Cardiac muscle cell (in vitro differentiated cells and primary cell): ENCODE data around the gene TSPEAR. TPM values are rescaled to one million over a fixed set of nuclear protein-coding genes. Genes with fewer than 3 reads are reported as not detected.

Experiments used
- DNase-seq, 2 donors: peaks; one replicate each; pipeline versions ENCODE4 v3.0.0 to v3.0.0-alpha.2; 2010 to 2017; ENCODE audit warnings: low read depth in 1 of 2, low spot score in 1 of 2
- H3K27ac ChIP-seq: fragments of 200-600 bp; sonication (generic); 2 replicates; pipeline ENCODE4 v1.5.1; 2016
- H3K27me3 ChIP-seq: fragments of 200-600 bp; sonication (generic); 2 replicates; pipeline ENCODE4 v1.6.0; 2016; ENCODE audit warnings: control low read depth
- H3K36me3 ChIP-seq: fragments of 200-600 bp; sonication (generic); 2 replicates; pipeline ENCODE4 v1.5.1; 2016; ENCODE audit warnings: control low read depth
- H3K4me1 ChIP-seq: fragments of 200-600 bp; sonication (generic); 2 replicates; pipeline ENCODE4 v1.8.1; 2017; ENCODE audit warnings: low read depth, mild to moderate bottlenecking, mixed run types
- H3K4me3 ChIP-seq: fragments of 200-600 bp; sonication (generic); 2 replicates; pipeline ENCODE4 v1.5.1; 2016; ENCODE audit warnings: mild to moderate bottlenecking
- H3K9me3 ChIP-seq: fragments of 200-600 bp; sonication (generic); 2 replicates; pipeline ENCODE4 v1.5.1; 2017; ENCODE audit warnings: low read depth, mild to moderate bottlenecking, control low read depth
- polyA plus RNA-seq: library from polyadenylated mRNA; unstranded; fragments of >200 nt; fragmentation: Nextera tagmentation; extraction: Ambion mirVana; gene quantifications from 2 replicates; pipeline ENCODE4 v1.2.1, GENCODE V29; 2016
- total RNA-seq: library from RNA; depleted of rRNA; stranded (reverse); fragments of >200 nt; gene quantifications from 2 replicates; pipeline ENCODE4 v1.2.3, GENCODE V29; 2016
- TF ChIP-seq, protein P1 (sequence below): IDR thresholded peaks from 2 replicates; pipeline ENCODE4 v1.5.1; 2012; ENCODE audit warnings: low read depth, mild to moderate bottlenecking, low read length

The TSPEAR gene
- total and polyA plus RNA-seq, 2 experiments from 2014 or later: 2.8 to 3.4 TPM

DNA sequence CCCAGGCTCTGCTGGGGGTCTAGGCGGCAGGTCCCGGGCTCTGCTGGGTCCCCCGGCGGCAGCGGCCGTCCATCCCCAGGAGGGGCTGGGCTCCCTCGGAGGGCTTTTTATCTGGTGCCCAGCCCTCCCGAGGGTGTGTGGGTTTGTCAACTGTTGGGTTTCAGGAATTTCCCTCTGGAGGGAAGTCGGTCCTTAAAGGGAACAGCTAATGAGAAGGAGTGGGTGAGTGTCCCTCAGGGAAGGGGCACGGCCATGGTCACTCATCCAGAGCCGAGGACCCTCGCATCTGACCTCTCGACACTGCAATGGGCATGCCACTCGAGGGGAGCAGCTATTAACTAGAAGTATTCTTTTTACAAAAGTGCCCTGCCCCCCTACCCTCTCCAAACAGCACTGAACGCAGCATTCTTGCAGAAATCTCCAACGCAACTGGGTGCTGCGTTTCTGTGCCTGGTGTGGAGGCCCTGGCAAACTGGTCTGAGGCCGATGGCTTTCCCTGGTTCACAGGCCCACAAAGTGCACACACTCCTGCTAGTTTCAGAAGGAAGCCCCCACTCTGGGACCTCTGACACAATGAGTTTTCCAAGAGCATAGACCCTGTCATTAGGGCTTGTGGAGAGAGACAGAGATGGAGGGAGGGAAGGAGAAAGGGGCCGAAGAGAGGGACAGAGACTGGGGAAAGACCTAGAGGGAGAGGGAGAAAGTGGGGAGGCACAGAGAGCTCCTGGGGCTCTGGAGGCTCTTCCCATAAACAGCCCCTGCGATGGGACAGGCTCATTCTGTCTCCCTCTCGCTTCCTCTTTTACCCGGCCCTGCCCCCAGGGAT is 1.0 kb upstream of the TSPEAR start:
- H3K27ac ChIP-seq: no peak overlapping the region
- H3K27me3 ChIP-seq: peaks cover 81% of the 10 kb centered on the region
- no peak for DNase-seq
- TF ChIP-seq, protein P1, sequence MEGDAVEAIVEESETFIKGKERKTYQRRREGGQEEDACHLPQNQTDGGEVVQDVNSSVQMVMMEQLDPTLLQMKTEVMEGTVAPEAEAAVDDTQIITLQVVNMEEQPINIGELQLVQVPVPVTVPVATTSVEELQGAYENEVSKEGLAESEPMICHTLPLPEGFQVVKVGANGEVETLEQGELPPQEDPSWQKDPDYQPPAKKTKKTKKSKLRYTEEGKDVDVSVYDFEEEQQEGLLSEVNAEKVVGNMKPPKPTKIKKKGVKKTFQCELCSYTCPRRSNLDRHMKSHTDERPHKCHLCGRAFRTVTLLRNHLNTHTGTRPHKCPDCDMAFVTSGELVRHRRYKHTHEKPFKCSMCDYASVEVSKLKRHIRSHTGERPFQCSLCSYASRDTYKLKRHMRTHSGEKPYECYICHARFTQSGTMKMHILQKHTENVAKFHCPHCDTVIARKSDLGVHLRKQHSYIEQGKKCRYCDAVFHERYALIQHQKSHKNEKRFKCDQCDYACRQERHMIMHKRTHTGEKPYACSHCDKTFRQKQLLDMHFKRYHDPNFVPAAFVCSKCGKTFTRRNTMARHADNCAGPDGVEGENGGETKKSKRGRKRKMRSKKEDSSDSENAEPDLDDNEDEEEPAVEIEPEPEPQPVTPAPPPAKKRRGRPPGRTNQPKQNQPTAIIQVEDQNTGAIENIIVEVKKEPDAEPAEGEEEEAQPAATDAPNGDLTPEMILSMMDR: no peak
- no peaks in the 10 kb centered on the region for H3K9me3 ChIP-seq
- H3K4me1 ChIP-seq: peaks cover 32% of the 10 kb centered on the region
- no peaks in the 10 kb centered on the region for H3K36me3 ChIP-seq
- no peak overlapping the region for H3K4me3 ChIP-seq

DNA sequence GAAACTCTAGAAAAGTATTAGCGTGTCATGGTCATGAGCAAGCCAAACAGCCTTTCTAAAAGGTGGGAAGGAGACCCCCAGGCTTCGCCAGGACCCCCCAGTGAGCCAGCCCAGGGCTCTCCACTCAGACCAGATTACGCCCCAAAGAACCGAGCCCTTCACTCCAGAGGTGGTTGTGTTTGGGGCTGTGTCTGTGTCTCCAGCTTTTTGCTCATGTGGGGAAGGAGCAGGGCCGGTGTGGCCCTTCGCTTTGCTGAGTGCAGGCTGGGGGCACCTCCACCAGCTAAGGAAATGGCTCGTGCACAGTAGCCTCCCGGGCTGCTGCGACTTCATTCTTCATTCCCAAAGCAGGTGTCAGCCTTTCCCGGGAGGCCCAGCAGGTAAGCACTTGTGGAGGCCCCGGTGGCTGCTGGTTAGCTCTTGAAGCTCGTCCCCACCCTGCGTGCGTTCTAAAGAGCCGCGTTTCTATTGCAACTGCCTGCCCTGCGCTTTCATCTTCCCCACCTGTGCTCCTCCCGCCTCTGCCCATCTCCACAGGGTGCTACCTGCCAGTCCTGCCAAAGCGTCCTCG is 531 bp downstream of the TSPEAR start:
- no peaks in the 10 kb centered on the region for H3K9me3 ChIP-seq
- no peak for DNase-seq
- H3K4me3 ChIP-seq: peak overlapping the region; percentile 11
- H3K27me3 ChIP-seq: peaks cover 97% of the 10 kb centered on the region
- TF ChIP-seq, protein P1: no peak
- H3K36me3 ChIP-seq: no peaks in the 10 kb centered on the region
- no peak overlapping the region for H3K27ac ChIP-seq
- peaks cover 32% of the 10 kb centered on the region for H3K4me1 ChIP-seq

DNA sequence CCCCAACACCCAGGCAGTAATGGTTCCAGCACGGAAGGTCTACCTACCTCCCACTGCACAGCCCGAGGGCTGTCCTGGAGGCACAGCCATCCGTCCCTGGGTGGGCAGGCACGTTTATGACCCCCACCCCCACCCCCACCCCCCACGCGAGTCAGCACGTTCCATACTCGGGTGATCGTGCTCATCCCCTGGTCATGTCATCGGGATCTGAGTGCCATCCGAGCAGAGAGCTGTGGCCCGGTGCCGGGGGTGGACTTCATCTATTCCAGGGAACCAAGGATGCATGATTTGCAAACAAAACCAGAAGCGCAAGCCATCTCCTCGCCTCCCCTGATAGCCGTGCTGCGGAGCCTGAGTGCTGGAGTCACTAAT is 1.1 kb downstream of the TSPEAR start:
- Histone ChIP-seq H3K27me3 (peaks cover 100% of the 10 kb centered on the region), H3K27ac (no peak overlapping the region), H3K9me3 (no peaks in the 10 kb centered on the region), H3K4me3 (no peak overlapping the region), H3K36me3 (no peaks in the 10 kb centered on the region), H3K4me1 (peaks cover 32% of the 10 kb centered on the region)
- TF ChIP-seq, protein P1: no peak
- DNase-seq: no peak

DNA sequence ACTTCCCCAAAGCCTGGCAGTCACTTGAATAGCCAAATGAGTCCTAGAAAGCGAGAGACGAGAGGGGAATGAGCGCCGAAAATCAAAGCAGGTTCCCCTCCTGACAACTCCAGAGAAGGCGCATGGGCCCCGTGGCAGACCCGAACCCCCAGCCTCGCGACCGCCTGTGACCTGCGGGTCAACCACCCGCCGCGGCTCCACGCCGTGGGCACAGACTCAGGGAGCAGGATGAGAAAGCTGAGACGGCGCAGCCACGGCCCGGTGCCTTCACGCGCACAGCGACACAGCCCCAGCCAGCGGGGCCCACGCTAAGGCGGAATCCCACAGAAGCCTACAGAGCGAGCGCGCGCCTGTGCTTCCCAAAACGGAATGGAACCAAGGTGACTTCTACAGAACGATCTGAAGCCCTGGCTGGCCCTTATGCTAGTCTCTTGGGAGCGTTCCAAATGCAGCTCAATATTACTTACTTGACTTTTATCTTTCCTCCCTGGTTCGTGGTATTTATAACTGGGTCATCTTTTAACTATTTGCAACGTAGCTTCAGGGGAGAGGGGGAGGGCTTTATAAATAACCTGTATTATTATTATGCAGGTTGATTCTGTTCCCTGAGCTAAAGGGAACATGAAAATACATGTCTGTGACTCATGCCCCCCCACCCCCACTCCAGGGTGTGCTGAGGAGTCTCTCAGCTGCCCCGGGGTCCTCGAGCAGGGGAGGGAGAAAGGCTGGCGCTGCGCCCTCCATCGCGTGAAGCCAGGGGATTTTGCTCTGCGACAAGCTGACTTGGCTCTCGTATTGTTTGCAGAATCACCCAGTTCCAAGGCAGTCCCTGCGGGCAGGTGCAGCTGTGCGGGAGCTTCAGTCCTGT is 1.7 kb downstream of the TSPEAR start:
- Histone ChIP-seq H3K4me3 (peak overlapping the region; percentile 6), H3K27ac (no peak overlapping the region), H3K36me3 (no peaks in the 10 kb centered on the region), H3K4me1 (peaks cover 32% of the 10 kb centered on the region), H3K9me3 (no peaks in the 10 kb centered on the region), H3K27me3 (peaks cover 100% of the 10 kb centered on the region)
- peak; percentile 8 to 66 for DNase-seq
- TF ChIP-seq, protein P1: no peak

DNA sequence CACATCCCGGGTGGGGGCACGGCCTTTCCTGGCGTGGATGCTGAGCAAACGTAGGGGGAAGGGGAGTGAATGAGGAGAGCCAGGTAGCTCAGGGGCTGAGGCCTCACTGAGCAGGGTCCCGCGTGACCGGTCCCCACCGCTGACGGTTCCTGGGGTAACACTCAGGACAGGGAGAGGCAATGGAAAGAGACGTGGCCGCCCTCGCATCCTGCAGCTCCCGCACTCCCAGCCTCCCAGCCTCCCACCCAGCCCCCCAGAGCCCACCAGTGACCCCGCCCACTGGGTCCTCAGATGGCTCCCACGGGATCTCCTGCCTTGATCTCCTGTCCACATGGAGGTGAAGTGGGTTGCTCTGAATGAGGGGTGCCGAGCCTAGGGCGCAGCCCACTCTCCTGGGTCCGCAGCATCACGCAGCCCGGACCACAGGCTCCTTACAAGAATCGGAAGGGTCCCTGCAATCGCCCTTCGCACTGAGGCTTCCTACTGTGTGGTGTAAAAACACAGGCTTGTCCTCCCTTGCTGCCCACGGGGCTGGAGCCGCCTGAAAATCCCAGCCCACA is 2.4 kb downstream of the TSPEAR start:
- Histone ChIP-seq H3K27ac (no peak overlapping the region), H3K9me3 (no peaks in the 10 kb centered on the region), H3K4me1 (peaks cover 32% of the 10 kb centered on the region), H3K4me3 (no peak overlapping the region), H3K27me3 (peaks cover 100% of the 10 kb centered on the region), H3K36me3 (no peaks in the 10 kb centered on the region)
- TF ChIP-seq, protein P1: no peak
- no peak for DNase-seq
